ENCODE results near the gene SPPL3. TPM values are rescaled to one million over a fixed set of nuclear protein-coding genes. Genes with fewer than 3 reads are reported as not detected.

Gene SPPL3
- total RNA-seq, 1 experiment from 2014 or later = 39.7 TPM

- Histone ChIP-seq H3K36me3 (ENCODE audit: control insufficient read depth in 1 of 2, insufficient read depth in 2 of 2, low read length in 2 of 2) (peaks cover 3 to 7% of the 10 kb centered on the region in 2 experiments; a peak in 2 of 4 replicates), H3K9me2 (ENCODE audit: insufficient read depth) (no peaks in the 10 kb centered on the region), H3K4me1 (ENCODE audit: control insufficient read depth in 1 of 2, insufficient read depth in 2 of 2, low read length in 2 of 2) (no peaks in the 10 kb centered on the region), H3K27ac (ENCODE audit: low read depth, low read length) (no peak overlapping the region), H3K79me2 (ENCODE audit: insufficient read depth, low read length) (no peaks in the 10 kb centered on the region), H2AFZ (ENCODE audit: low read depth, low read length, poor library complexity, severe bottlenecking) (no peak overlapping the region), H4K20me1 (ENCODE audit: insufficient read depth) (no peaks in the 10 kb centered on the region), H3K4me2 (ENCODE audit: low read length) (no peak overlapping the region), H3K9ac (ENCODE audit: low read length) (no peak overlapping the region), H3K27me3 (ENCODE audit: insufficient read depth, low read length) (no peaks in the 10 kb centered on the region), H3K4me3 (replicated peaks in 1 of 2; ENCODE audit: low read depth in 1 of 2, low read length in 2 of 2) (no peak overlapping the region), H3K9me3 (ENCODE audit: control insufficient read depth in 1 of 2, insufficient read depth in 1 of 2, low read depth in 1 of 2, low read length in 2 of 2) (no peaks in the 10 kb centered on the region)
- ChIA-PET RAD21 (ENCODE audit: low non-redundant PET in 1 of 2, low total read pairs in 2 of 2, uncharacterized antibody in 2 of 2, unreplicated experiment in 2 of 2) (no interaction called here), POLR2A (no interaction called here), CTCF (no interaction called here)
- intact Hi-C loops (cut with micrococcal nuclease) = no loop called here
- ATAC-seq (no peak), DNase-seq (ENCODE audit: low read depth, low spot score) (no peak)
- TF ChIP-seq SRF (IDR thresholded peaks at IDR 0.05; ENCODE audit: low read depth) (no peak), FOSL1 (IDR thresholded peaks at IDR 0.05; ENCODE audit: low read depth) (no peak), EZH2phosphoT487 (IDR thresholded peaks at IDR 0.05; ENCODE audit: borderline replicate concordance) (no peak), SP1 (IDR thresholded peaks at IDR 0.05; ENCODE audit: low read depth) (no peak), ZNF274 (IDR thresholded peaks at IDR 0.05; ENCODE audit: low read depth, low read length) (no peak), ZFX (IDR thresholded peaks at IDR 0.05) (no peak), POLR2AphosphoS5 (IDR thresholded peaks at IDR 0.05; ENCODE audit: low read depth, low read length) (no peak), TCF7L2 (IDR thresholded peaks at IDR 0.05; ENCODE audit: borderline replicate concordance, extremely low read depth, insufficient read depth, insufficient read length) (no peak), SIN3A (IDR thresholded peaks at IDR 0.05; ENCODE audit: low read depth) (no peak), CBX3 (IDR thresholded peaks at IDR 0.05; ENCODE audit: low read depth) (no peak), RAD21 (IDR thresholded peaks at IDR 0.05; ENCODE audit: low read depth) (no peak), YY1 (IDR thresholded peaks at IDR 0.05; ENCODE audit: extremely low read depth, insufficient replicate concordance, low read depth, low read length) (no peak), MAX (IDR thresholded peaks at IDR 0.05) (no peak), CTCF (IDR thresholded peaks at IDR 0.05 in 2 of 3, conservative IDR thresholded peaks at IDR 0.05 in 1 of 3; ENCODE audit: borderline replicate concordance in 1 of 3, insufficient read depth in 1 of 3, low read depth in 2 of 3, low read length in 2 of 3) (no peak), EGR1 (IDR thresholded peaks at IDR 0.05; ENCODE audit: low read depth) (no peak), ELF1 (IDR thresholded peaks at IDR 0.05; ENCODE audit: borderline replicate concordance, low read depth) (no peak), EZH2 (IDR thresholded peaks at IDR 0.05) (no peak), ATF3 (IDR thresholded peaks at IDR 0.05) (no peak), REST (IDR thresholded peaks at IDR 0.05; ENCODE audit: low read depth) (no peak), POLR2A (IDR thresholded peaks at IDR 0.05; ENCODE audit: borderline replicate concordance, extremely low read depth, insufficient read depth, insufficient read length) (no peak)
- BruUV-seq (replicated peaks) = no TSS peak
These were observed 143.6 kb downstream of the SPPL3 start for GRCh38 chr12:120760349-120761254.

Data from HCT116 (cell line).